Right atrium auricular region (tissue), 2 donors: Measurements from ENCODE around the gene TLCD3A. TPM values are rescaled to one million over a fixed set of nuclear protein-coding genes. Genes with fewer than 3 reads are reported as not detected.
A peak's percentile ranks its signal among the peaks of the same experiment; 100 is the strongest.
"Not testable (repeated sequence)": the region's sequence is repeated elsewhere in the genome, so short reads cannot be mapped to it uniquely, and the experiment has no call there.

Source experiments
- DNase-seq: peaks from one replicate; pipeline ENCODE4 v3.0.0-alpha.2; 2019; ENCODE audit warnings: low spot score
- H3K27ac ChIP-seq, 2 donors: fragments of 200-600 bp; sonication (generic); 1 replicate in 1 of 2; 2 replicates in 1 of 2; pipeline ENCODE4 v1.5.1; 2016 to 2019
- H3K27me3 ChIP-seq, 2 donors: fragments of 200-600 bp; sonication (generic); one replicate each; pipeline versions ENCODE4 v1.5.1 to v1.6.0; 2017 to 2019
- H3K36me3 ChIP-seq: fragments of 200-600 bp; sonication (generic); one replicate; pipeline ENCODE4 v1.5.1; 2016
- H3K4me1 ChIP-seq, 2 donors: fragments of 200-600 bp; sonication (generic); one replicate each; pipeline versions ENCODE4 v1.5.1 to v1.6.0; 2017 to 2019
- H3K4me3 ChIP-seq, 2 donors: fragments of 200-600 bp; sonication (generic); 1 replicate in 1 of 2; 2 replicates in 1 of 2; pipeline ENCODE4 v1.5.1; 2017 to 2019; ENCODE audit warnings: mild to moderate bottlenecking in 1 of 2, moderate library complexity in 1 of 2
- H3K9me3 ChIP-seq, 2 donors: fragments of 200-600 bp; sonication (generic); one replicate each; pipeline ENCODE4 v1.5.1; 2019
- CTCF ChIP-seq, 2 donors: fragments of 200-600 bp; sonication (generic); IDR thresholded peaks; one replicate each; pipeline ENCODE4 v1.5.1; 2019; ENCODE audit warnings: antibody characterized with exemption in 2 of 2
- total RNA-seq, 2 donors: library from RNA; depleted of rRNA; stranded (reverse); fragments of >200 nt; gene quantifications; one replicate each; pipeline ENCODE4 v1.1.0, GENCODE V29; 2016

TLCD3A gene
- total RNA-seq, 2 donors from 2014 or later: 1.5 to 4.8 TPM

GRCh38 chr17:746181-746580 is 13.8 kb downstream of the TLCD3A start:
- TF ChIP-seq CTCF (IDR thresholded peaks at IDR 0.05): no peak
- no peak for DNase-seq
- Histone ChIP-seq H3K27ac (no peak overlapping the region), H3K4me1 (peaks cover 0 to 9% of the 10 kb centered on the region in 2 donors), H3K4me3 (no peak overlapping the region), H3K36me3 (peaks cover 64% of the 10 kb centered on the region), H3K27me3 (no peaks in the 10 kb centered on the region), H3K9me3 (no peaks in the 10 kb centered on the region)

DNA sequence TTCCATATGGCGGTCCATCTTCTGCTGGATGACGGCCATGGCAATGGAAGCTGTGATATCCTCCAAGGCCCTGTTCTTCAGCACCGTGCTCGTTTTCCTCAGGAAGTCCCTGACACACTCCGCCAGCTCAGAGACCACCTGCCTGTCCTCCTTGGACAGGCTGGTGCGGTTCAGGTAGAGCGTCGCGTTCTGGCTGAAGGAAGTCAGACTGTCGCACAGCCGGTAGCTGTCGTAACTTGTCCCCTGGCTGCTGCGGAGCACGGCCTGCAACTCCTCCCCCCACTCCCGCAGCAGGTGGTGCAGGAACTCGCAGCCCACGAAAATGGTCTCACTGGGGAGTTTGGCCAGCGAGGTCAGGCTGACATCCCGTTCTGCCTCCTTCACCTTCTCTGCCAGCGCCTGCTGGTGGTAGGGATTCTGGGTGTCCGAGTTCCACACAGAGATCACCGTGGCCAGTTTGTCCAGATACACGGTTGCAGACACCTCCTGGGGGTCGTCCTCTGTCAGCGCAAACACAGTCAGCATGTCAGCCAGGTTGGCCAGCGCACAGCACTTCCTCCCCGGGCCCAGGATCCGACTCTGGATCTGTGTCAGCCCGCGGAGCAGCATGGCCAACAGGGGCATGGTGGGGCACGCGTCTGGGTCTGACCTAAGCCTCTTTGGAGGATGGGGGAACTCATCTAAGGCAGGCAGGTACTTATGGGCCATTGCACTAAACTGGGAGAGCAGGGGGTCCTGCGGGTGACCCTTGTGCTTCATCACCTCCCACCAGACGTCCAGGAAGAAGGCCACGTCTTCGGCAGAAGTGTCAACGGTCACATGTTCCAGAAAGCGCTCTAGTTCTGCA is 14.6 kb downstream of the TLCD3A start:
- no peak for DNase-seq
- Histone ChIP-seq H3K27ac (no peak overlapping the region), H3K27me3 (no peaks in the 10 kb centered on the region), H3K4me3 (no peak overlapping the region), H3K9me3 (no peaks in the 10 kb centered on the region), H3K36me3 (peaks cover 56% of the 10 kb centered on the region), H3K4me1 (peaks cover 0 to 17% of the 10 kb centered on the region in 2 donors)
- no peak for TF ChIP-seq CTCF (IDR thresholded peaks at IDR 0.05)

DNA sequence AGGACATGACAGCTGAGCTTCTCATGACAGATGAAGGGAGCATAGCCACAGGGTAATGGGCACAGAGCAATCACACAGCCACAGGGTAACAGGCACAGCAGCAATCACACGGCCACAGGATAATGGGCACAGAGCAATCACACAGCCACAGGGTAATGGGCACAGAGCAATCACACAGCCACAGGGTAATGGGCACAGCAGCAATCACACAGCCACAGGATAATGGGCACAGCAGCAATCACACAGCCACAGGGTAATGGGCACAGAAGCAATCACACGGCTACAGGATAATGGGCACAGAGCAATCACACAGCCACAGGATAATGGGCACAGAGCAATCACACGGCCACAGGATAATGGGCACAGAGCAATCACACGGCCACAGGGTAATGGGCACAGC is 16.2 kb downstream of the TLCD3A start:
- Histone ChIP-seq H3K4me1 (peaks cover 0 to 22% of the 10 kb centered on the region in 2 donors), H3K36me3 (peaks cover 43% of the 10 kb centered on the region)
- not testable (repeated sequence) for DNase-seq, H3K27me3 ChIP-seq, H3K9me3 ChIP-seq, H3K27ac ChIP-seq, H3K4me3 ChIP-seq

DNA sequence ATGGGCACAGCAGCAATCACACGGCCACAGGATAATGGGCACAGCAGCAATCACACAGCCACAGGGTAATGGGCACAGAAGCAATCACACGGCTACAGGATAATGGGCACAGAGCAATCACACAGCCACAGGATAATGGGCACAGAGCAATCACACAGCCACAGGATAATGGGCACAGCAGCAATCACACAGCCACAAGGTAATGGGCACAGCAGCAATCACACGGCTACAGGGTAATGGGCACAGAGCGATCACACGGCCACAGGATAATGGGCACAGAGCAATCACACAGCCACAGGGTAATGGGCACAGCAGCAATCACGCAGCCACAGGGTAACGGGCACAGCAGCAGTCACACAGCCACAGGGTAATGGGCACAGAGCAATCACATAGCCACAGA is 17.0 kb downstream of the TLCD3A start:
- Histone ChIP-seq H3K36me3 (peaks cover 35% of the 10 kb centered on the region), H3K4me1 (peaks cover 0 to 22% of the 10 kb centered on the region in 2 donors)
- DNase-seq, H3K9me3 ChIP-seq, H3K27ac ChIP-seq, H3K4me3 ChIP-seq, H3K27me3 ChIP-seq: not testable (repeated sequence)

DNA sequence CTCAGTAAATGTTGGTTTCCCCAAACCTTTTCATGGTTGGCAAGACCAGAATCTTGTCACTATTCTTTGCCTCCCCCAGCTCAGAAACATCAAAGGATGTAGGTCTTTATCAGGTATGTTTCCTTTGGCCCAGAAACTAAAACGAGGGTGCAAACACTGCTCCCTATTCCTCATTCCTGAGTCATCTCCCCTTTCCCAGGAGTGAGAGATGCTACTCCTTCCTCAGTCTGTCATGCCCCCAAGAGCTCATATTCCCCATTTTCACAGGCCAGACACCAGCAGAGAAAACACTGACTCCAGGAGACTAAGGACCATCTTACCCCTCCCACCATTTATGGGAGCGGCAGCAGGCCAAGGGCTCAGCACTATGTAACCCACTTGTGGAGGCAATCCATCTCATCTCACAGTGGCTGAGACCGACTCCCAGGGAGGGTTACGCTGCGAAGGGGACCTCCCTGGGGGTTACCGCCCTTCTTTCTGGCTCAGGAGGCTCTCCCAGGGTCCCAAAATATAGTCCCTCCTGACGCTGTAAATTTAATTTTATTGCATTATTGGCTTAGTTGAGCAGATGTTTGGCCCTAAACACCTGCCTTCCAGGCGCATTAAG is 18.1 kb downstream of the TLCD3A start:
- Histone ChIP-seq H3K27me3 (no peaks in the 10 kb centered on the region), H3K9me3 (no peaks in the 10 kb centered on the region), H3K27ac (no peak overlapping the region), H3K4me3 (peak overlapping the region in 1 of 2 donors; percentile 86), H3K4me1 (peaks cover 0 to 23% of the 10 kb centered on the region in 2 donors), H3K36me3 (peaks cover 23% of the 10 kb centered on the region)
- TF ChIP-seq CTCF (IDR thresholded peaks at IDR 0.05): no peak
- no peak for DNase-seq

- Histone ChIP-seq H3K27me3 (no peaks in the 10 kb centered on the region), H3K36me3 (peaks cover 14% of the 10 kb centered on the region), H3K4me1 (peaks cover 0 to 32% of the 10 kb centered on the region in 2 donors), H3K4me3 (peak overlapping the region; percentile 86 to 95), H3K9me3 (no peaks in the 10 kb centered on the region), H3K27ac (peak overlapping the region; percentile 91 to 96)
- TF ChIP-seq CTCF (IDR thresholded peaks at IDR 0.05): no peak
- no peak for DNase-seq
Observed at GRCh38 chr17:751269-752001, 19.0 kb downstream of the TLCD3A start.
